ENCODE results near the gene THYN1.

The THYN1 gene

DNA sequence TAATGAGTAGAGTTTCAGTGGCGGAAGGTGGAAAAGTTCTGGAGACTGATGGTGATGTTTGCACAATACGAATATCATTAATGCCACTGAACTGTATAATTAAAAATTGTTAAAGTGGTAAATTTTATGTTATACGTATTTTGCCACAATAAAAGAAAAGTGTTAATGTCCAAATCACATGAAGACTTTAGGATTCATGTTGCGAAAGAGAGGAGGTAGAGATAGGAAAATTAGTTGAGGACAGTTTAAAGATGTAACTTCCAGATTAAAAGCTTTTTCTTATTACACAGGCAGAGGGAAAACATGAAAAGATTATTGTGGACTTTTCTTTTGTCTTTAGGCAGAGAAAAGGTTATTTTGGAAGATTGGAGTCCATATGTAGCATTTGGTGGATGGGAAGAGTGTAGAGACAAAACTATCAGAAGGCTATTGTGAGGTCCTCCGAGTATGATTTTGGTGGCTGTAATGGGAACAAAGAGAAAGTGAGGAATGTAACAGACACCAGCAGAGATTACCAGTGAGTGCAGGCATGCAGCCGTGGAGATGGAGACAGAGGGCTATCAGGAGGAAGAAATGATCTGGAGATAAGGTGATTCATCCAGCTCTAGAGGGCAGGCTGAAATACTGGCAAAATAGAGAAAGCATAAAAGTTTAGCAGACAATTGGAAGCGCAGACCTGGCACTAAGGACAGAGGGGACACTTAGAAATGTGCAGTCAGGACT is 16.2 kb downstream of the THYN1 start:
- no peak overlapping the region for H3K4me3 ChIP-seq (ENCODE audit: low read depth, low read length)
- TF ChIP-seq, protein P1, sequence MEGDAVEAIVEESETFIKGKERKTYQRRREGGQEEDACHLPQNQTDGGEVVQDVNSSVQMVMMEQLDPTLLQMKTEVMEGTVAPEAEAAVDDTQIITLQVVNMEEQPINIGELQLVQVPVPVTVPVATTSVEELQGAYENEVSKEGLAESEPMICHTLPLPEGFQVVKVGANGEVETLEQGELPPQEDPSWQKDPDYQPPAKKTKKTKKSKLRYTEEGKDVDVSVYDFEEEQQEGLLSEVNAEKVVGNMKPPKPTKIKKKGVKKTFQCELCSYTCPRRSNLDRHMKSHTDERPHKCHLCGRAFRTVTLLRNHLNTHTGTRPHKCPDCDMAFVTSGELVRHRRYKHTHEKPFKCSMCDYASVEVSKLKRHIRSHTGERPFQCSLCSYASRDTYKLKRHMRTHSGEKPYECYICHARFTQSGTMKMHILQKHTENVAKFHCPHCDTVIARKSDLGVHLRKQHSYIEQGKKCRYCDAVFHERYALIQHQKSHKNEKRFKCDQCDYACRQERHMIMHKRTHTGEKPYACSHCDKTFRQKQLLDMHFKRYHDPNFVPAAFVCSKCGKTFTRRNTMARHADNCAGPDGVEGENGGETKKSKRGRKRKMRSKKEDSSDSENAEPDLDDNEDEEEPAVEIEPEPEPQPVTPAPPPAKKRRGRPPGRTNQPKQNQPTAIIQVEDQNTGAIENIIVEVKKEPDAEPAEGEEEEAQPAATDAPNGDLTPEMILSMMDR (IDR thresholded peaks at IDR 0.05; ENCODE audit: low read depth, low read length), result no peak

DNA sequence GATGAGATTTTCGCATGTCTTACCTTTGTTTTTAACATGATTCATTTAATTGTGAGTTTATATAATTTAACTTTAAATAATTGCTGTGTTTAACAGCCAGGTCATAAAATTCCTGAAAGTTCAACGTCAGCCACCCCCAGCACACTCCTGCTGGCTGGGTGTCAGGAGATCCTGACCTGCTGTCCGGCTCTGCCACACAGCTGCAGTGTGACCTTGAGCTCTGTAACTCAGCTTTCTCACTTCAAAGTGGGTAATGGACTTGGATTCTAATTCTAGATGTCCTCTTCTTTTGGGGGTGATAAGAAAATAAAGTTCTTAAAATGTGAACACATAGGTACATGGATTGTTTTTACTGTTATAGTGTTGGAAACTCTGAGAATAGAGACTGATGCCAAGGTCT is 17.8 kb downstream of the THYN1 start:
- H3K4me3 ChIP-seq (ENCODE audit: low read depth, low read length), result no peak overlapping the region
- TF ChIP-seq, protein P1 (IDR thresholded peaks at IDR 0.05; ENCODE audit: low read depth, low read length), result no peak

DNA sequence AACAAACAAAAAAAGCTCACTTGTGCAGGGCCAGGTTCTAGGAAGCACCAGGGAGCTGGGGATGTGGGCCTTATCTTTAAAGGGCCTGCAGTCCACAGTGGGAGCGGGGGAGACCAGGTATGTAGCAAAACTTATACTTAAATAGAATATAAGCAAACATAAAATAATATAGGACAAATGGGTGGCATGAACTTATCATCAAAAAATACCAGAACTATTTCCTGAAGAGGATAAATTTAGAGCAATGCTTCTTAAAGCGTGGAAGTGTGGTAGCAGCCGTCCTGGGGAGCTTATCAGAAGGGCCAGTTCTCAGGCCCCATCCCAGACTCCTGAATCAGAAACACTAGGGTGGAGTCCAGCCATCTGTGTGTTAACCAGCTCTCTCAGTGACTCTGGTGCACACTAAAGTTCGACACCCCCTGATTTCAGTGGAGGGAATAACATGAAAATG is 19.4 kb downstream of the THYN1 start:
- H3K4me3 ChIP-seq (ENCODE audit: low read depth, low read length), result no peak overlapping the region
- TF ChIP-seq, protein P1 (IDR thresholded peaks at IDR 0.05; ENCODE audit: low read depth, low read length), result no peak

DNA sequence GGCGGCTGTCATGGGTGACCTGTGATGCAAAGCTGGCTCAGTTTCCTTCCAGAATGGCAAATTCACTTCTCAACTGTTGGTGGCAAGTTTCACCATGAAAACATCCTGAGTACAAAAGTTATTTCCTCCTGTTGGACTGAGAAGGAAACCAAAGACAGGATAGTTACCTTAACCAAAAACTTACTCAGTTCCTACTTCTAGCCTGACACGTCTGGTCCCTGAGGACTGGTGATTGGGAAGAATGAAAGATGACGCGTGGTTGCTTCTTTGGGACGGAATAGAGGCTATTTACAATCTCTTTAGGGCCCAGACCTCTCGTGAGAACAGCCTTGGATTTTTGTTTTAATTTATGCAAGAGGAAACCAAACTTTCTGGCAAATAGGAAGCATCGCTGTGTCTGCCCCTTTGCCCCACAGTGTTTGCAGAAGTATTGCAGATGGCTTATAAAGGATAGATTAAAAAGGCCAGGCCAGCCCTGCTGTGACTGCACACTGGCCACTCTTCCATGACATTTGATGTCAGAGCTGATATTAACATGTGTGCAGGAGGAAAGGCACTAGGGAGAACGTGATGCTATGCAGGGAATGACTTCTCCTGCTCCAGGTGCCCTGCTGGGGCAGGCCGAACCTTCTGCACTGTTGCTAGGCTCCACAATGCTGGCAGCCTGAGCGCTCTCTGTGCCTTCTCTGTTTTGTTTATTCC is 21.0 kb downstream of the THYN1 start:
- TF ChIP-seq, protein P1 (IDR thresholded peaks at IDR 0.05; ENCODE audit: low read depth, low read length), result no peak
- H3K4me3 ChIP-seq (ENCODE audit: low read depth, low read length), result no peak overlapping the region

DNA sequence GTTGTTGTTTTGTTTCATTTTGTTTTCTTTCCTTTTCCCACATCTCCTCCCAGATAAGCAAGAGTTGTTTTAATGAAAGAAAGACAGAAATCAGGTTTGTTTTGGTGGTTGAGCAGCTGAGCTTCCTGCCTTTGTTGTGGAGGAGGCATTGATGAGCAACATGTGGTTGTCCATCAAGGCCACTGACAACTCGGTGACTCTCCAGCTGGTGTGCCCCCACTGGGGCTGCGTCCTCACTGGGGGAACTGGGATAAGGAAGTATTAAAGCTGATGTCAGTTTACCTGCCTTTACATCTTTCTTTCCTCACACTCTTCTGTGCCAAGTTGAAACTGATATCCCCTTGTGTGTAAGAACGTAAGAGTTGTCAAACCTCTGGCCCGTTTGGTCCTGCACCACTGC is 22.8 kb downstream of the THYN1 start:
- no peak overlapping the region for H3K4me3 ChIP-seq (ENCODE audit: low read depth, low read length)
- TF ChIP-seq, protein P1 (IDR thresholded peaks at IDR 0.05; ENCODE audit: low read depth, low read length), result no peak

DNA sequence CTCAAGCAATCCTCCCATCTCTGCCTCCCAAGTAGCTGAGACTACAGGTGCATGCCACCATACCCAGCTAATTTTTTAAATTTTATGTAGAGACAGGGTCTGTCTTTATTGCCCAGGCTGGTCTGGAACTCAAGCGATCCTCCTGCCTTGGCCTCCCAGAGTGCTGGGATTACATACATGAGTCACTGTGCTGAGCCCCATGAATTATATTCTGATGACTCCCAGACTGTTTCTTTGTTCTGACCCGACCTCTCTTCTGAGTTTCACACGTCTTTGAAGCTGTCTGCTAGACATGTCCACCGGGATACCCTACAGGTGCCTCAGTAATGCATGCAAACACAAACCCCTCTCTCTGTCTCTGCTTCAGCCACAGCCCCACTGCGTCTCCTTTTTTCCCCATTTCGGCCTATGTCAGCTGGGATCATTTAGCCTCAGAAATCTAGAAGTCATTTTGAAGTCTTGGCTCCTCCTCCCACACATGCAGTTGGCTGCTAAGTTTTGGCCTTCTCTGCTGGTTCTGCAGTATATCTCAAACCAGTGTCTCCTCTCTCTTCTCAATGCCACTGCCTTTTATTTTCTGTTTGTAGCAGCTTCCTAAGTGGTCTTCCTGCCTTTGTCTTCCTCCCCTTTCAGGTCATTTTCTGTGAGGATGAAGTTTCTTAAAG is 23.9 kb downstream of the THYN1 start:
- no peak overlapping the region for H3K4me3 ChIP-seq (ENCODE audit: low read depth, low read length)
- TF ChIP-seq, protein P1 (IDR thresholded peaks at IDR 0.05; ENCODE audit: low read depth, low read length), result no peak

DNA sequence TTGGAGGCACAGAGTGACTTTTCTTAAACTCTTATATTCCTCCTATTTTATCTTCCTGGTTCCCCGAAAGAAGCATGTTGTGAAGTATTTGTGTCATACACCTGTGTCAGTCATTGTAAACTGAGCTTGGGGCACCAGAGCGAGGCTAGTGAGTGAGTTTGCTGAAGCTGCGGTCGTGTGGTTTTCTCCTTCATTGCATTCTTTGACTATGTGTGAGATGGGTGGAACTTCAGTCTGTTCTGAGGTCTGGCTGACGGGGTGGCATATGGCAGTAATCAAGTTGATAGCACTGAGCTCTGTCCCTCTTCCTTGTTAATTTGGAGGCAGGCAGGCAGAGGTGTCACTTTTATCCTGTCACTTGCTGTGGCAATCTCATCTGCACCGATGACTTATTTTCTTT is 24.5 kb downstream of the THYN1 start:
- TF ChIP-seq, protein P1 (IDR thresholded peaks at IDR 0.05; ENCODE audit: low read depth, low read length), result no peak
- H3K4me3 ChIP-seq (ENCODE audit: low read depth, low read length), result no peak overlapping the region
